Activated T-cell treated with anti-CD3 and anti-CD28 coated beads, Interleukin-2, amount 50 U/mL, for 24 hours (primary cell): ENCODE results near the gene CTNNA3.

Experiments
- DNase-seq: peaks from one replicate; pipeline ENCODE4 v3.0.0-alpha.2; 2020
- H3K27ac Mint-ChIP-seq: 2 replicates; pipeline ENCODE4 v1.8.0; 2020; ENCODE audit warnings: mild to moderate bottlenecking, mixed read lengths
- H3K27me3 Mint-ChIP-seq: 2 replicates; pipeline ENCODE4 v1.8.0; 2020; ENCODE audit warnings: mixed read lengths
- H3K36me3 Mint-ChIP-seq: 2 replicates; pipeline ENCODE4 v1.8.0; 2020; ENCODE audit warnings: low read depth, mixed read lengths
- H3K4me1 Mint-ChIP-seq: 2 replicates; pipeline ENCODE4 v1.8.0; 2020; ENCODE audit warnings: low read depth, mixed read lengths
- H3K4me3 Mint-ChIP-seq: 2 replicates; pipeline ENCODE4 v1.8.0; 2020; ENCODE audit warnings: mild to moderate bottlenecking, moderate library complexity, mixed read lengths
- H3K9me3 Mint-ChIP-seq: 2 replicates; pipeline ENCODE4 v1.8.0; 2020; ENCODE audit warnings: mixed read lengths

CTNNA3 gene

DNA sequence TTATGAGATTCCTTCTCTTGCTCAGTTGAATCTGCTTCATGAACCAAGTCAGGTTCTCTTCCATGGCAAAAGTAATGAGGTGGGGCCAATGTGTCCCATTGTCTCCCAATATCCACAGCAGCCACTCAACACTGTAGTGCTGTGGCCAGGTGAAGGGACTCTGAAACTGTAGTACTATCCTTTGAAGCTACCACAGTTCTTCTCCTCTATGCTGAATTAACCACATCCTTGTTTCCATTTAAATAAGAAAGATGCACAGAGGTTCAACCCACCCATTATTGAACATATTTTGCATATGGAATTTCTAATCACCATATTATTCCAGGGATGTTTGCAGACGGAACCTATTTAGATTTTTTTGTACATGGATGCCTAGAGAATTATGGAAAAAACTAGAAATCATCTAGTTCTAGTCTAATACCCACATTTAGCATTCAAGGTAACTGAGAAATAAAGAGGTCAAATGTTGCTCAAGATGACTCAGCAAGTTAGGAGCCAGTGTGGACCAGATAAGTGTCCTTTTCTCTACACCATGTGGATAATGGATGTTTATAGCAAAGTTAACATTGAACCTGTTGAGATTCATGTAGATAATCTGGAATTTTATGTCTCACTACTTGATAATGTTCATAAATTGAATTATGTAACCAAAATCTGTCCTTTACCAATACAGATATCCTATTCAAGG, 705.7 kb downstream of the CTNNA3 start:
- DNase-seq, result no peak
- H3K9me3 Mint-ChIP-seq, result peaks cover 2% of the 10 kb centered on the region
- H3K36me3 Mint-ChIP-seq, result no peaks in the 10 kb centered on the region

DNA sequence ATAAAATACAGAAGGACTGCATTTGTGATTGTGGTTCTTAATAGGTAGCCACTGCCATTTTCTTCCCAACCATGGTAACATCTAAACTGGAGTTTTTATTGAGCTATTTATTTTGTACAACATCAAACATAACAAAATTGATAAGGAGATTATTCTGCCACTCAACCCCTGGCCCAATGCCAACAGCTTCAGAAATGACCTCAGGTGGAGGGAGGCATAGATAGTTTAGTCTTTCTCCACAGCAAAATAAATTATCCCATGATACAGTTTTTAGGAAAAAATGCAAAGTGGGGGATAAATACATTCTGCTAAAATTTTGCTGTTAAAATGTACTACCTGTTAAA, 712.5 kb downstream of the CTNNA3 start:
- DNase-seq, result no peak
- no peak overlapping the region for H3K4me3 Mint-ChIP-seq
- H3K9me3 Mint-ChIP-seq, result peaks cover 3% of the 10 kb centered on the region
- no peaks in the 10 kb centered on the region for H3K36me3 Mint-ChIP-seq
- H3K27me3 Mint-ChIP-seq, result no peaks in the 10 kb centered on the region
- no peaks in the 10 kb centered on the region for H3K4me1 Mint-ChIP-seq
- no peak overlapping the region for H3K27ac Mint-ChIP-seq

More for the DNA sequence above, 705.7 kb downstream of the CTNNA3 start:
- Mint-ChIP-seq H3K4me1 (no peaks in the 10 kb centered on the region), H3K27ac (no peak overlapping the region), H3K27me3 (no peaks in the 10 kb centered on the region), H3K4me3 (no peak overlapping the region)

DNA sequence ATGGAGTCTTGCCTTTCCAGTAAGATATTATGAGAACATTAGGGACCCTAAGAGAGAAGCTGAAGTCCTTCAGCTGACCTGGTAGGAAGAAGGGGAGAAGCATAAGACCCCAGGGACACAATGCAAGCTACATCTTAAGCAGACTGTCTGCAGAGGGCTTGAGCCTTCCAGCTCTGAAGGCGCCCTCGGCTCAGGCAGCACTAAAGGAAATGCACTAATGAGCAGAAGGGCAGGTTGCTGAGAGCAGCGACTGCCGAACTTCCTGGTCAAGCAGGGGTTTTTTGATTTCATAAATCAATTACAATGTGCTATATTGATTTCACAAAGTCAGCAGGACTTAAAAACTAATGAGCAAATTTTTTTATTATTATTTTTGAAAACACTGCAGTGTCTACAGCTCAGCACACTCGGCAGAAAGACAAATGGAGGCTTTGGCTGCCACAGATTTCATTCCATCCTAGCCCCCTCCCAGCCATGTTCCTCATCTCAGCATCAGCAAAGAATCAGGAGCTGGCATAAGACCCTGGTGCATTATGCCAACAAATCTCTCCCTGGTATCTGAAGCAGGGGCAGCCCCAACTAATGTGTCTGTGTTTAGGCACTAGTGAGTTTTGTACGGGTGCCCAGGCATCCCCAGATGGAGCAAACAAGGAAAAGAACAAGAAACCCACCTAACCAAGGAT, 713.1 kb downstream of the CTNNA3 start:
- DNase-seq, result no peak
- Mint-ChIP-seq H3K27me3 (no peaks in the 10 kb centered on the region), H3K4me1 (no peaks in the 10 kb centered on the region), H3K4me3 (no peak overlapping the region), H3K27ac (no peak overlapping the region), H3K36me3 (no peaks in the 10 kb centered on the region), H3K9me3 (peaks cover 3% of the 10 kb centered on the region)

- Mint-ChIP-seq H3K36me3 (no peaks in the 10 kb centered on the region), H3K9me3 (peaks cover 3% of the 10 kb centered on the region), H3K27me3 (no peaks in the 10 kb centered on the region)
These were observed 714.0 kb downstream of the CTNNA3 start for GRCh38 chr10:66982053-66982420.

DNA sequence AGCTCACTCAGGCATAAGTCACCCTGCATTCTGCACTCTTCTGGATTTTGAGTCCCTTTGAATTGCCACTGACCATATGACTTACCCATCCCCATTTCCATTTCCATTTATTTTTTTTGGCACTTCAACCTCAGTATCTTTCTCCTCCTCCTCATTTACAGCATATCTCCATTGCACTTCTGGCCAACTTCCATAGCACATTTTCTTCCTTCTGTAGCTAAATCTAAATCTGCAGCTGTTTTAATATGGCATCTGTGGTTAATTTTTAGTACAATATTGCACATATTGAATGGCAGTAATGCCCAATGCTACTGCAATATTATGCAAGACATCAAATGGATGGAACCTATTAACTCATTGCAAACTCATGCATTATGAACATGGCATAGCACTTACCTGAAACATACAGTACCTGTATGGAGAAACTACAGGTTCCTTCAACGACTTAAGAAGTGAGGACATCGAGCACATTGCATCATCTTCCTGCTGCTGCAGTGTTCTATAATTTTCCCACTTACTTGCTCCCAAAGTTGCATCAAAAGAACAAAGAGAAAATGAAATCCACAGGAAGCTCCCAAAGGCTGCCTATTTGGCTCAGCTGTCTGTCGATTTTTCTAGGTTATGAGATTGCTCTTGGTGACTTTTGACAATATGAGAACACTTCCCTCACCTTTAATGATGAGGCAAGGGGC, 714.5 kb downstream of the CTNNA3 start:
- H3K36me3 Mint-ChIP-seq, result no peaks in the 10 kb centered on the region
- H3K4me3 Mint-ChIP-seq, result no peak overlapping the region
- no peaks in the 10 kb centered on the region for H3K4me1 Mint-ChIP-seq
- no peak overlapping the region for H3K27ac Mint-ChIP-seq
- peaks cover 3% of the 10 kb centered on the region for H3K9me3 Mint-ChIP-seq
- no peak for DNase-seq
- no peaks in the 10 kb centered on the region for H3K27me3 Mint-ChIP-seq

More at GRCh38 chr10:66982053-66982420, 714.0 kb downstream of the CTNNA3 start:
- Mint-ChIP-seq H3K27ac (no peak overlapping the region), H3K4me1 (no peaks in the 10 kb centered on the region), H3K4me3 (no peak overlapping the region)
- no peak for DNase-seq

DNA sequence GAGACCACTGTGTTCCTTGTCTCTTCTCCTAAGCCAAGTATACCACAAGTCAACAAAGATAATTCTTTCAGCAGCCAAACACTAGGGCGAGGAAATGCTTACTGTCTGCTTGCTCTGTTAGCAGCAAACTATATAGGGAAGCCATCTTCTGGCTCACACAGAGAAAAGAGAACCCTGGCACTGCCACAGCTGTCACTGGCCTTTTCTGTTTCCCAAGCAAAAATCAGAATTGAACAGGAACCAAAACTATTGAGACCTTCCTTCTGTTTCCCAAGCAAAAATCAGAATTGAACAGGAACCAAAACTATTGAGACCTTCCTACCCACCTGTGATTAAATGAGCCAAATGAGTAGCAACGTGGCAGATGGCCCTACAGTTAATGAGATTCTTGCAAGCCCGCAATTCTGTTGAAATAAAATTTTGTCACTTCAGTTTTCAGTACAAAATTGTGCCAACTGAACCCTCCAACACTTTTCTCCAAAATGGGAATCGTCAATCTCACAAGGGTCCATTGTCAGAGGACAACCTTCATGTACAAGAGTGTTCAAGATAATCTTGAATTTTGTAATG, 715.7 kb downstream of the CTNNA3 start:
- no peaks in the 10 kb centered on the region for H3K27me3 Mint-ChIP-seq
- DNase-seq, result no peak

GRCh38 chr10:66964946-66965345, 731.0 kb downstream of the CTNNA3 start:
- no peaks in the 10 kb centered on the region for H3K9me3 Mint-ChIP-seq
- H3K4me3 Mint-ChIP-seq, result no peak overlapping the region
- H3K4me1 Mint-ChIP-seq, result no peaks in the 10 kb centered on the region
- H3K27me3 Mint-ChIP-seq, result peaks cover 3% of the 10 kb centered on the region
- no peaks in the 10 kb centered on the region for H3K36me3 Mint-ChIP-seq
- no peak overlapping the region for H3K27ac Mint-ChIP-seq
- no peak for DNase-seq

More for the DNA sequence above, 715.7 kb downstream of the CTNNA3 start:
- no peaks in the 10 kb centered on the region for H3K4me1 Mint-ChIP-seq
- no peaks in the 10 kb centered on the region for H3K36me3 Mint-ChIP-seq
- no peak overlapping the region for H3K27ac Mint-ChIP-seq
- H3K9me3 Mint-ChIP-seq, result peaks cover 3% of the 10 kb centered on the region
- H3K4me3 Mint-ChIP-seq, result no peak overlapping the region

DNA sequence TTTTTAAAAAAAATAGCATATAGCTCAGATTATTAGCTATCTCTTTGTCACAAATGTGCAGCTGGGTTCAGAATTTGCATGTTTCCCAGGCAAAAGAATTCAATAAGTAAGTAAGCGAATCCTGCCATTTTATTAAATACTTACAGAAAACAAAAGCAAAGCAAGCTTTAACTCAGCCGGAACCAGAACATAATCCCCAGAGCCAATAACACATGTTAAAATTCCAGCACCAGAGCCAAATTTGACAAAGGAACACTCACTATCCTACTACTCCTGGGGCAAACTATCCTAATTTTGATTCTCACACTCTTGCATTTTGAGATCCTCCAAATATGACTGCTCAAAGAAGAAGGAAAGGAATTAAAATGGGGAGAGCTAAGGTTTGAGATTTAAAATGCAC, 737.5 kb downstream of the CTNNA3 start:
- DNase-seq, result no peak
- Mint-ChIP-seq H3K27me3 (no peaks in the 10 kb centered on the region), H3K27ac (no peak overlapping the region), H3K9me3 (no peaks in the 10 kb centered on the region), H3K4me1 (no peaks in the 10 kb centered on the region), H3K4me3 (no peak overlapping the region), H3K36me3 (no peaks in the 10 kb centered on the region)

DNA sequence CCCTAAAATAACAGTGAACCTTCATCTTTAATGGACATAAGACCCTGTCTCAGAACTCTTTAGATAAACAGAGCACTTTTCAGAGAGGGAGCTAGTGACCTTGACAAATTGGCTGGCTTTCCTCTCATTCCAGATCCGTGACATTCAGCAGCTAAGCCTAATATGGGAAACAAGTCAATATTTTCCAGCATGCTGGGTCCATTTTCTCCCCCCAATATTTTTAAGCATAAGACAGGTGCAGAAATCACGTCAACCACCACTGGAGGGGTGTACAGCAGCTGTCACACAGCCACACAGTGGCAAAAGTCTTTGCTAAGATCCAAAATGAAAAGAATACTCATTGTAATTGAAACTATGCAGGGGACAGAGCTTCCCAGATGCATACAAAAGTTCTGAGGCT, 744.1 kb downstream of the CTNNA3 start:
- H3K4me3 Mint-ChIP-seq, result no peak overlapping the region
- H3K9me3 Mint-ChIP-seq, result no peaks in the 10 kb centered on the region
- H3K27ac Mint-ChIP-seq, result no peak overlapping the region
- no peaks in the 10 kb centered on the region for H3K4me1 Mint-ChIP-seq
- DNase-seq, result no peak
- H3K36me3 Mint-ChIP-seq, result no peaks in the 10 kb centered on the region
- H3K27me3 Mint-ChIP-seq, result no peaks in the 10 kb centered on the region

DNA sequence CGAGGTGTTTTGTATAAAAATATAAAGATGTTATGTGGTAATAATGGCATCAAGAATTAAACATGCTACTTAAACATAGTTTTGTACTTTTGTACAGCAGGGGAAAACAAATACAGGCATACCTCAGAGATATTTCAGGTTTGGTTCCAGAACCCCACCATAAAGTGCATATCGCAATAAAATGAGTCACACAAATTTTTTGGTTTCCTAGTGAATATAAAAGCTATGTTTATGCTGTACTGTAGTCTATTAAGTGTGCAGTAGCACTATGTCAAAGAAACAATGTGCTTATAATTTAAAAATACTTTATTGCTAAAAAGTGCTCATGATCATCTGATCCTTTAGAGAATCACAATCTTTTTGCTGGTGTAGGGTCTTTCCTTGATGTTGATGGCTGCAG, 752.4 kb downstream of the CTNNA3 start:
- Mint-ChIP-seq H3K27ac (no peak overlapping the region), H3K4me1 (no peaks in the 10 kb centered on the region), H3K9me3 (no peaks in the 10 kb centered on the region), H3K36me3 (no peaks in the 10 kb centered on the region), H3K4me3 (no peak overlapping the region), H3K27me3 (no peaks in the 10 kb centered on the region)
- no peak for DNase-seq

DNA sequence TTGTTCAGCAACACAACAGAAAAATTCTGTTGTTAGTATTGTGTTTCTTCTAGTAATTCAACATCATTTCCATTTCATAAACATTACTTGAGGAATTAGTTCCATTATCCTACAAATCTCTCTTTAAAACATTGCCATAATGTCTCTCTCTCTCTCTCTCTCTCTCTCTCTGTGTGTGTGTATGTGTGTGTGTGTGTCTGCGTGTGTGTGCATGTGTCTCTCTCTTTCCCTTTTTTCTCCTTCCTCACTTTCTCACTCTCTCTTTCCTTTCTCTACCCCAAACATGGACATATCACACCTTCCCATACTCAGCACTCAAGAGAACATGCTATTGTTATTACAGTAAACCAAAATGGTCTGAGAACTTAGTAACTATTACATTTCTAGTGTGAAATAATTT, 753.6 kb downstream of the CTNNA3 start:
- H3K4me1 Mint-ChIP-seq, result no peaks in the 10 kb centered on the region
- H3K27ac Mint-ChIP-seq, result no peak overlapping the region
- no peaks in the 10 kb centered on the region for H3K27me3 Mint-ChIP-seq
- H3K36me3 Mint-ChIP-seq, result no peaks in the 10 kb centered on the region
- no peak overlapping the region for H3K4me3 Mint-ChIP-seq
- no peaks in the 10 kb centered on the region for H3K9me3 Mint-ChIP-seq
- no peak for DNase-seq

GRCh38 chr10:66941491-66941890, 754.5 kb downstream of the CTNNA3 start:
- Mint-ChIP-seq H3K4me3 (no peak overlapping the region), H3K4me1 (no peaks in the 10 kb centered on the region), H3K9me3 (no peaks in the 10 kb centered on the region), H3K27me3 (no peaks in the 10 kb centered on the region), H3K36me3 (no peaks in the 10 kb centered on the region), H3K27ac (no peak overlapping the region)
- DNase-seq, result no peak

DNA sequence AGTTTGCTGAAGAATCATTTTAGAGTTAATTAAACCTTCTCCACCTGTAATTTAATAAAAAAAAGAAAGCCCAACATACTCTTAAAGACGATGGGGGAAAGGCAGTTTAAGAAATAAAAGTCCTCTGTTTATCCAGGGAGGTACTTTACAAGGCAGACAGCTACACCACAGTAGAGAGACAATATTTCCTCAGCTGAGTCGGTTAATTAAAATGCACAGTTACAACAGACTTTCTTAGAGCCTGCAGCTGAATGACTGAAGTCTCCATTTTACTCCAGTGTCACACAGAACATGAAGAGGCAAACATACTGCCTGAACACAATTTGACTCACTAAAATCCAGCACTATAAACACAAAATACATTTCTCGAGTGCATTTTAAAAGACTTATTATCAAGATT, 755.0 kb downstream of the CTNNA3 start:
- Mint-ChIP-seq H3K27ac (no peak overlapping the region), H3K9me3 (no peaks in the 10 kb centered on the region), H3K4me1 (no peaks in the 10 kb centered on the region), H3K4me3 (no peak overlapping the region), H3K27me3 (no peaks in the 10 kb centered on the region), H3K36me3 (no peaks in the 10 kb centered on the region)
- DNase-seq, result no peak

- no peaks in the 10 kb centered on the region for H3K4me1 Mint-ChIP-seq
- H3K36me3 Mint-ChIP-seq, result no peaks in the 10 kb centered on the region
- no peak overlapping the region for H3K27ac Mint-ChIP-seq
- peaks cover 12% of the 10 kb centered on the region for H3K27me3 Mint-ChIP-seq
- no peak overlapping the region for H3K4me3 Mint-ChIP-seq
- DNase-seq, result no peak
- no peaks in the 10 kb centered on the region for H3K9me3 Mint-ChIP-seq
These were observed 761.3 kb downstream of the CTNNA3 start for GRCh38 chr10:66934711-66935110.

GRCh38 chr10:66931949-66932343, 764.0 kb downstream of the CTNNA3 start:
- no peak for DNase-seq
- Mint-ChIP-seq H3K36me3 (no peaks in the 10 kb centered on the region), H3K27me3 (peaks cover 40% of the 10 kb centered on the region)

More at GRCh38 chr10:66931949-66932343, 764.0 kb downstream of the CTNNA3 start:
- H3K4me1 Mint-ChIP-seq, result no peaks in the 10 kb centered on the region
- no peak overlapping the region for H3K4me3 Mint-ChIP-seq
- no peak overlapping the region for H3K27ac Mint-ChIP-seq
- no peaks in the 10 kb centered on the region for H3K9me3 Mint-ChIP-seq
